ENCODE data around the gene LMBR1.
"Not testable (repeated sequence)": the region's sequence is repeated elsewhere in the genome, so short reads cannot be mapped to it uniquely, and the experiment has no call there.

The LMBR1 gene

DNA sequence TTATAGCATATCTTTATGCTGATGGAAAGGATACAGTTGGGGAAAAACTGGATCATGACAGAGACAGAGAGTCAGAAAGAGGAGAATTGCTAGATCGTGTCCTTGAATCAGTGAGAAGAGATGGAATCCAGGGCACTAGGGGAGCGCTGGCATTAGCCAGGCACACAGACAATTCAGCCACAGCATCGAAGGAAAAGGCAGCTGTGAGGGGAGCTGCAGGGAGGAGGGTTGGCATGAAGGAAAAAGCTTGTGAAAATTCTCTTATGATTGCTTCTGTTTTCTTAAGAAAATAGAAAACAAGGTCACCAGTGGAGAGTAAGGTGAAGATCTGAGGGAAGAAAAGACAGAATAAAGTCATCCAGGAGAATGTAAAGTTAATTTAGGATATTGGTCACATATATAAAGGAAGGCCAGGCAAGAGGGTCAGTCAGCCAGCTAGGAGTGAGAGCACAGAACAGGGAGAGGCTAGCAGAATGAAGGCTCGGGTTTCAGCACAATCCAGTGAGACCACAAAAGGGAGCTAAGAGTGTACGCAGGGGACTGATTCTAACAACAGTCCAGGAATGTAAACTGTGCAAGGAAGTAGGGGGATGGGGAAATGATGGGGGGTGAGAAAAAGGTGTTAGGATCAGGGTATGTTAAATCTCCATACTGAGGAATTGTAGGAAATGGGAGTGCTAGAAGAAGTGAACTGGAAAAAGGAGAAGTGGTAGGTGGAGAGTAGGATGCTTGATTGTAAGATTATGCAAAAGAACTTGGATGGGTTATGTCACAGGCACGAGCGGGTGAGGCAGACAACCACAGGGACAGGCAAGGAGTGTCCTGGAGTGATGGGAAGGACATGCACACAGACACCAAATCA is 140.4 kb downstream of the LMBR1 start:
- DNase-seq: no peak

- no peak for DNase-seq
Measured at GRCh38 chr7:156751319-156751718, 141.7 kb downstream of the LMBR1 start.

DNA sequence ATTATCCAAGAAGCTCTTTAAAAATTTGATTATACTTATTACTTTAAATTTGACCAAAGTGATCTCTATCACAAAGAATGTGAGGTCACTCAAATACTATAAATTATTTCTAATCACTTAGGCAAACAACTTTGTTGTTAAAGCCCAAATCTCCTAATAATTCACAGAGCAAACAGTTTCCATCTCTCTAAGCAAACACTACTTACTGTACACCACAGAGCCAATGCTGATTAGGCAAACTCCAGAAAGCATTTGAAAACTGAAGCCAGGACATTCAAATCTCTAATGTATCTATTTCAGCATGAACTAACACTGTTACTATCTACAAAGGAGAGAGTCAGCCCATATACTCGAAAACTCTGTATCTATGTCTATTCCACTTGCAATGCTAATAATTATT is 145.3 kb downstream of the LMBR1 start:
- no peak for DNase-seq

DNA sequence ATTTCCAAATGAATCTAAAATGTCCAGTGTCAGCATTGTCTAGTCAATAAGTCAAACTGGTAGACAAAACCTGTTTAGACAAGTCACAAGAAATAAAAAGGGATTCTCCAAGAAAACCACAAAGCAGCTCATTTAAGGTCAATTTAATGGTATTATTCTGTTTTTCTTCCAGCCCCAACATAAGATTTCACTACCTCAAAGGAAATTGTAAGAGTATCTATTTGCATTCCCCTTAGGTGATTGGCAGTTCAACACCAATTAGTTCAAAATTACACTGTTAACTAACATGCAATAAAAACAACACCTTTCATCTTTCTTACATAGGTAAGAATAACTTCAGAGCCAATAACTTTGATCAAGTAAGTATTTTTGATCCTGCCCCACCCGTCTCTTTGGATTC is 146.1 kb downstream of the LMBR1 start:
- DNase-seq: no peak

- DNase-seq: no peak
Measured at GRCh38 chr7:156739596-156739995, 153.4 kb downstream of the LMBR1 start.

DNA sequence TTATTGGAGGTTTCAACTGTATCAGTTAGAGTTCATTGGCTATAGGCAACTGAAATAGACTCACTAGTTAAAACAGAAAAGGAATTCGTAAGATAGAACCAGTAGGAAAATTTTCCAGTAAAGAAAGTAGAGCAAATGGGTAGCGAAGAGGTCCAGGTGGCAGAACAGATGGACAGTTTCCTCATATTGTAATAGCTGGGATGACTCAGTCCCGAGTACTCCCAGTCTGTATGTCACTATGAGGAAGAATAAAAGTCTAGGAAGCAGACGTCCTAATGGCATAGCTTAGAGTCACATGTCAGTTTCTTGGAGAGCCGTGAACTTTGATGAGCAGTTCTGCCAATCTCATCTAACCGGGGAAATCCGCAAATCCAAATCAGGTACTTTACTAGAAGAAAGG is 157.1 kb downstream of the LMBR1 start:
- no peak for DNase-seq

- DNase-seq: no peak
Measured at GRCh38 chr7:156733638-156734037, 159.3 kb downstream of the LMBR1 start.

DNA sequence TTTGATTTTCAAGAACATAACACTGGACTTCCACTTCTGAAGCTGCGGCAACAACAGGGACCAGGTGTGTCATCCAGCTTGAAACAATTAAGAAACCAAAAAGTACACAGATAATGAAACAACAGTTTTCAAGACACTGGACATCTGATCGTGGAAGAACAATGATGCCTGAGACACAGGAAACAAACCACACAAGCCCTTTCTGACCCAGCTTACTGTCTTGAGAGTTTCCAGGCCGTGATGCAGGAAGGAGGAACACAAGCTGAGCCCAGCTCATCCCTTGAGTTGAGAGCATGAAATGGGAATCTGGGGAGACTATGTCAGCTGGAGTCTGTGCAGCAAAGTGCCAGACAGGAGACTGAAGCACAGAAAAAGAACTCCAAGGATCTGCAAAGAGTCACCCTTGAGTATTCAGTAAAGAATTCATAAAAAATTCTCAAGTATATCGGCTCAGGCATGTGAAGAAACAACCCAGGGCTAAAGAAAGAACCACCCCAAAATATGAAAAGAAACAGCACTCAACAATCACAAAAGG is 160.8 kb downstream of the LMBR1 start:
- DNase-seq: no peak

- no peak for DNase-seq
Measured at GRCh38 chr7:156731651-156732050, 161.3 kb downstream of the LMBR1 start.

- no peak for DNase-seq
Measured at GRCh38 chr7:156725936-156726335, 167.0 kb downstream of the LMBR1 start.

GRCh38 chr7:156725073-156725472 is 167.9 kb downstream of the LMBR1 start:
- DNase-seq: no peak

GRCh38 chr7:156722043-156722826 is 170.7 kb downstream of the LMBR1 start:
- DNase-seq: no peak

GRCh38 chr7:156703773-156704482 is 189.1 kb downstream of the LMBR1 start:
- DNase-seq: no peak

DNA sequence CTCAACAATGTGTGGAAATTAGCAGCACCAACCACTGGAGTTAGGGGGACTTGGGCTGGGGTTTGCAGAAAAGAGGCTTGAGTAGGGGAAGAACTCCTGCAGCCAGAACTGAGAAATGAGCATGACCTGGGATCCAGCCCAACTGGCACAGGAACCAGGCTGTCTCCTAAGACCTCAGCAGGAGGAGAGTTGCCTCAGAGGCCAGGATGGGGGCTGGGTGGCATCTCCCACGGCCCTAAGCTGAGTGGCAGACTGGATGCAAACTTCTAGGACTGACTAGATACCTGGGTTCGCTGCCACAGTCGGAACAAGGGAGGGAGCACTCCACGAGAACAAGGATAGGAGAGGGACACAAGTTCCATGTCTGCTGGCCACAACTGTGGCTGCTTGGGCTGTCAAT is 189.8 kb downstream of the LMBR1 start:
- no peak for DNase-seq

- no peak for DNase-seq
Measured at GRCh38 chr7:156702399-156702798, 190.6 kb downstream of the LMBR1 start.

- not testable (repeated sequence) for DNase-seq
Measured at GRCh38 chr7:156701787-156702186, 191.2 kb downstream of the LMBR1 start.

GRCh38 chr7:156698512-156698911 is 194.5 kb downstream of the LMBR1 start:
- DNase-seq: not testable (repeated sequence)

- not testable (repeated sequence) for DNase-seq
Measured at GRCh38 chr7:156697283-156697682, 195.7 kb downstream of the LMBR1 start.

- no peak for DNase-seq
Measured at GRCh38 chr7:156693627-156694026, 199.4 kb downstream of the LMBR1 start.

GRCh38 chr7:156692849-156693248 is 200.1 kb downstream of the LMBR1 start:
- no peak for DNase-seq

DNA sequence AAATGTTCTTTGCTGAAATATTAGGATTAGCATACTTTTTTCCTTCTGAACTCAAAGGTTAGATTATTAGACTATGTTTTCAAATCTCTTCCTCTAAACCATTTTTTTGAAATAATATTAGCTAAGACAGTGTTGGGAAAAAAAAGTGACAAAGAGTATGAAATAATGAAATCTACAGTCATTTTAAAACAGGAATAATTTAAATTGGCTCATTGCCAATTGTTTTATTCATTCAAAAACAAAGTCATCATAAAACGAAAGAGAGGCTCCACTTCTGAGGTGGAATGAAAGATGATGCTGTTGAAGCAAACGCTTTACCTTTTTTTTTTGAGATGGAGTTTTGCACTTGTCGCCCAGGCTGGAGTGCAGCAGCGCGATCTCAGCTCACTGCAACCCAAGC is 201.2 kb downstream of the LMBR1 start:
- no peak for DNase-seq

GRCh38 chr7:156684661-156685060 is 208.3 kb downstream of the LMBR1 start:
- DNase-seq: no peak

GRCh38 chr7:156684251-156684650 is 208.7 kb downstream of the LMBR1 start:
- DNase-seq: no peak

Data from CD4-positive, alpha-beta T cell treated with Interleukin-1 beta for 1 hour (primary cell).